AML-193 (cell line): ENCODE data around the gene POLDIP2.

Experiments used
- DNase-seq, 2 experiments: peaks; one replicate each; lab custom pipeline; 2025; lab: John Stamatoyannopoulos, UW

POLDIP2 gene

GRCh38 chr17:28390141-28390540 is 32.8 kb upstream of the POLDIP2 start:
- no peak for DNase-seq

- no peak for DNase-seq
Measured at GRCh38 chr17:28388106-28388505, 30.8 kb upstream of the POLDIP2 start.

- no peak for DNase-seq
Measured at GRCh38 chr17:28386391-28386790, 29.1 kb upstream of the POLDIP2 start.

GRCh38 chr17:28385406-28385805 is 28.1 kb upstream of the POLDIP2 start:
- no peak for DNase-seq

GRCh38 chr17:28385037-28385400 is 27.7 kb upstream of the POLDIP2 start:
- DNase-seq, result no peak

GRCh38 chr17:28384281-28385036 is 27.1 kb upstream of the POLDIP2 start:
- DNase-seq, result no peak

- DNase-seq, result no peak
Measured at GRCh38 chr17:28381141-28381825, 24.0 kb upstream of the POLDIP2 start.

- DNase-seq, result no peak
Measured at GRCh38 chr17:28379814-28380801, 22.8 kb upstream of the POLDIP2 start.

- DNase-seq, result no peak
Measured at GRCh38 chr17:28372945-28373274, 15.6 kb upstream of the POLDIP2 start.

- no peak for DNase-seq
Measured at GRCh38 chr17:28372203-28372944, 15.0 kb upstream of the POLDIP2 start.

GRCh38 chr17:28371245-28372202 is 14.2 kb upstream of the POLDIP2 start, which contains the start of gene SARM1:
SARM1 (plus strand) TSS chr17:28371694; CDS start chr17:28372033, 339 bp downstream.
- DNase-seq, result no peak

- no peak for DNase-seq
Measured at GRCh38 chr17:28370744-28371103, 13.4 kb upstream of the POLDIP2 start.

- DNase-seq, result peak; percentile 23 to 33
Measured at GRCh38 chr17:28370035-28370743, 12.9 kb upstream of the POLDIP2 start, which contains the start of gene VTN. VTN (minus strand) TSS chr17:28370307; CDS start chr17:28370203, 104 bp downstream.

GRCh38 chr17:28369684-28370034 is 12.3 kb upstream of the POLDIP2 start:
- DNase-seq, result no peak

- DNase-seq, result no peak
Measured at GRCh38 chr17:28368915-28369683, 11.8 kb upstream of the POLDIP2 start.

GRCh38 chr17:28368306-28368831 is 11.0 kb upstream of the POLDIP2 start:
- DNase-seq, result no peak

GRCh38 chr17:28367641-28368305 is 10.4 kb upstream of the POLDIP2 start:
- DNase-seq, result no peak

GRCh38 chr17:28366605-28367004 is 9.3 kb upstream of the POLDIP2 start:
- DNase-seq, result peak in 1 of 2 experiments; percentile 12
